Vagina (tissue), 2 donors: Measurements from ENCODE around the gene PBX1.
"Not testable (repeated sequence)": the region's sequence is repeated elsewhere in the genome, so short reads cannot be mapped to it uniquely, and the experiment has no call there.

Experiments used
- CTCF ChIP-seq, 3 experiments: fragments of 450-650 bp in 2 of 3; fragments of 200-600 bp in 1 of 3; sonication (generic) in 1 of 3; IDR thresholded peaks; one replicate each; pipeline ENCODE4 v1.5.1; 2017 to 2019; ENCODE audit warnings: antibody characterized with exemption in 3 of 3, mild to moderate bottlenecking in 2 of 3, moderate library complexity in 2 of 3
- POLR2A ChIP-seq, 2 donors: fragments of 450-650 bp; IDR thresholded peaks; one replicate each; pipeline ENCODE4 v1.6.1; 2017; ENCODE audit warnings: antibody characterized with exemption in 2 of 2, mild to moderate bottlenecking in 2 of 2, moderate library complexity in 2 of 2

GRCh38 chr1:164652969-164653368, 94.0 kb downstream of the PBX1 start:
- not testable (repeated sequence) for TF ChIP-seq POLR2A, CTCF (IDR thresholded peaks at IDR 0.05)
